Superior temporal gyrus (tissue), 1 donor: Measurements from ENCODE around the gene ADAM19.

ENCODE experiments used
- DNase-seq: peaks from one replicate; pipeline ENCODE4 v3.0.0-alpha.2; 2016; ENCODE audit errors: extremely low spot score

Gene ADAM19

GRCh38 chr5:157464519-157465171, 110.9 kb downstream of the ADAM19 start:
- no peak for DNase-seq

GRCh38 chr5:157463621-157464518, 111.7 kb downstream of the ADAM19 start:
- DNase-seq = no peak

GRCh38 chr5:157463081-157463480, 112.5 kb downstream of the ADAM19 start:
- DNase-seq = no peak

DNA sequence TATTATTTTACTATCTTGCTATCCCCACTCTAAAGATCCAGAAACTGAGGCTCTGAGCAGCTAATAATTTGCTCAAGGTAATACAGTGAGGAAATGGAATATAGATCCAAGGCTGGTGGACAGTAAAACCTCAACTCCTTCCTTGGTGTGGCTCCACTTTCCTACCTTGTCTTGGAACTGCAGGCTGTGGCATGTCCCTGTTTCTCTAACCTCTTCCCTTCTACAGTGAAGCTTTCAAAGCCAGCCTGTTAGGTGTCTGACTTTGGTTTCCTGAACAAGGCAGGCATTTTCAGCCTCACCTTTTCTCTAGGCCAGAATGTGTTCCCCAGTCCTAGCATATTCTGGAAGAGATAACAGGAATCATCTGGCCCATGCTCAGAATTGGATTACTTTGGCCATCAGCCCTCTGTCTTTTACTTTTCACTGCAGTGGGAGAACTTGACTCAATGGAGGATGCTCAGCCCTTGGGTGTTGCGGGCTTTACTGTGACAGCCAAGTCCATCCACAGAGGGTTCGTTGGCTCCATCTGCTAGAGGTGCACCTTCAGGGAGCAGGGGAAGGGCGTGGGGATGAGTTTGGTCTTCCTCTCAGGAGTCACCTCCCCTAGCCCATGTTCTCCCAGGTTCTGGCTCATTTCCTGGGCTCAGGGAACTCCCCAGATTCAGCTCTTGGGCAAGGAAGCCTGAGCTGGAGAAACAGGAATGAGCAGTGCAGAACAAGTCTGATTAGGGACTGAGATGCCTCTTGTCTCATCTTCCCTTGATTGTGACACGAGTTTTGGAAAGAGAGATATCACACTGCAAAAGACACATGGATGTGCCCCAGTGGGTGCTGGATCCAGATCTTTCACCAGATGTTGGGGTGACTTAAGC, 114.4 kb downstream of the ADAM19 start:
- DNase-seq = no peak

GRCh38 chr5:157459715-157460599, 115.6 kb downstream of the ADAM19 start, which contains the start of gene NIPAL4:
NIPAL4 (plus strand) TSS chr5:157460213; CDS start chr5:157460321, 108 bp downstream.
- DNase-seq = no peak

DNA sequence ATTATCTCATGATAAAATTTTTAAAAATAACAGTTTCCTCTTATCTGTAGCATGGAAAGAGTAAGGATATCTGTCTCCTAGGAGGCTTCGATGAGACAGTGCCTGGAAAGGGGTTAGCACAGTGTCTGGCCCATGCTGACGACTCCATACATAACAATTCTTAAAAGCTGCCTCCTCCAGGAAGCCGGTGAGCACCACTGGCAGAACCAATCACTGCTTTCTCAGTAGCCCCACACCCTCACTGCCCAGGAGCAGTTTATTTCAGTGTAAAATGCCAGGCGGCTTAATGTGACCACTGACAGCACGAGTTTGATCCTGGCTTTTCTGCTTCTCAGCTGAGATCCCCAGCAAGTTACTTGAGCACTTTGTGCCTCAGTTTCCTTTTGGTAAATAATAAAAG, 116.7 kb downstream of the ADAM19 start:
- DNase-seq = no peak

- no peak for DNase-seq
Measured at GRCh38 chr5:157457391-157457790, 118.2 kb downstream of the ADAM19 start.

- peak; percentile 97 for DNase-seq
Measured at GRCh38 chr5:157456301-157456700, 119.3 kb downstream of the ADAM19 start.

- no peak for DNase-seq
Measured at GRCh38 chr5:157455057-157455456, 120.5 kb downstream of the ADAM19 start.

DNA sequence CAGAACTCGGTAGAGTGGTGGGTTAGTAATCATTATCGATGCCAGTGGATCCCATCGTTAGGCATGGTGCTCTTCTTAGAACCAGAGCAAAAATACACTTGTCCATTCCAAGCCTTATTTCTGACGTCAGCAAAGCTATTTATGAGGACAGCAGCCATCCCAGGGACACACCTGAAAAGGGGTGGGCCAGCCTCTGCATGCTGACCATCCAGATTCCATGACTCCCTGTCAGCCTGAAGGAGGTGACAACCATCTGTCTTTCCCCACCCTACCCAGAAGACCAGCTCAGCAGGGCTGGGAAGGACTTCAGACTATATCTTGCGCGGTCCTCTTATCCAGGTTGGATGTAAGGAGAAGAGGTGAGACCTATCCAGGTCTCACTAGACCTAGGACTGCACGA, 121.3 kb downstream of the ADAM19 start:
- DNase-seq = no peak

DNA sequence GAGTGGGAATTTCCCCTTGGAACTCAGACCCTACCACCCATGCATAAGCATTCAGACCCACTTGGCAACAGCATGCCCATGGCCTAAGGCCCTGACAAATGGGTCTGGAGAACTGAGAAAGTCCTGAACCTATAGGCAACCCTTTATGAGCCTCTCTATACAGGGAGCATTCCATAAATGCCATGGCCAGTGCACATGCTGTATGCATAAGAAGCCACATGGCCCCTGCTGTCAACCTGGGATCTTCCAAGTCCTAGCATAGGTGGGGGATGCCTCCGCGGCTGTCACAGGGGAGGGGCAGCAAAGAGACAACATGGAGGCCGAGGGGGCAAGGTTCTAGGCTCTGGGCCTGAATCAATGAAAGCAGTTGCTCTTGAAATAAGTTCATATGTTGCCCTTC, 123.8 kb downstream of the ADAM19 start:
- no peak for DNase-seq

DNA sequence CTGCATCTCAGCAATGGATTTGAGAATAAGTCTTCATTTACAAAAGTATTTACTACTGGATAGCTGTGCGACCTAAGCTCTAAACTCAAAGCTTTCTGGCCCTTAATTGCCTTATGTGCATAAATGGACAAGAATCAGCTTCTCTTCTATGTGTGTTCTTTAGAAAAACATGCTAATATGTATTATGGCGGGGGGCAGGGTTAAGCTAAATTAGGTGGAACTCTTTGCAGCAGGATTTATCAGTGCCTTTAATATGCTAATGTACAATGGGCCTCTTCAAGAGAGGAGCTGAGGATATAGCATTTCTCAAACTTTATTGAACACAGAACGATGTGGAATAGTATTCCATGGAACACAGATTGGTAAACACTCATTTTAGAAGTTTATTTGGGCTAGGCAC, 125.6 kb downstream of the ADAM19 start:
- no peak for DNase-seq

DNA sequence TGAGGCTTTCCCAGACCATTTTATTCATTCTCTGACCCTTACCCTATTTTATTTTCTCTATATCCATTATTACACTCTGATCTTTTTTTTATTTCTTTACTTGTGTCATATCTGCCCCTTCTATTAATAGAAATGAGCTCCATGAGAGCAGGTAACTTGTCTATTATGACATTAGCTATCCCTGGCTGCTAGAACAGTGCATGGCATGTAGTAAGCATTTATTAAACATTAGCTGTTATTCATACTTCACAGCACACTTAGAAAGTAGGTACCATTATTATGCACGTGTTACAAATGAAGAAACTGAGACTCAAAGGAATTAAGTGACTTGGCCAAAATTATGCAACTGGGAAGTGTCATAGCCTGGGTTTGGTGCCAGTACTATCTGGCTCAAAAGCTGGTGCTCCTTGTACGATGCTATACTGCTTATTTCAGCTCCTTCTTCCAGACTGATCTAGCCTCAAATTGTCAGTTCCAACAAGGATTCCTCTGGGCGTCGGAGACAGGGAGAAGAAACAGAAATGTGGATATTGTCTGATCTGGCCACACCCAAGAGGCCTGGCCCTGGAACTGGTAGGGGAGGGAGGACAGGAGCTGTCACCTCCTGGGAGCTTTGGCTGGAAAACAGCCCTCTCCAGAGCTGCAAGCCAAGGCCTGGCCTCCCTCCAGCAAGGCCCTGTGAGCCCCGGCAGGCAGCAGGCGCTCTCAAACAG, 126.4 kb downstream of the ADAM19 start:
- no peak for DNase-seq

DNA sequence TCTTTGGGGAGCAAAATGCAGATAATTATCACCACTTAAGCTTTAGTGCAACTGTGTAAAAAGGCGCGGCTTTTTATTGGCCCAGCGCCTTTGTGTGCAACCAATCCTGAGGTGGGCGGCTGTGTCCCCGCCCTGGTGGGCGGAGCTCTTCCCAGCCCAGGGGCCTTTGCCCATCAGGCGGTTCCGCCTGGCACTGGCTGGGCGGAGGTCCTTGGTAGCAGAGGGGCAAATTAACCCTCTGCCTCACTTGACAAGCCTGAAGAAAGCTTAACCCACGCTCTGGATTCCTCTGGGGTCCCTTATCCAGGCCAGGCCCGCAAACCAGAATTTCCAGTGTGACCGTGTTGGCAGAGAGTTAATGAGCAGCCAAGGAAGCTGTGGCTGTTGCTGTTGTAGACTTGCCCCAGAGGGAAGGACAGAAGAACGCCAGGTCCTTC, 128.4 kb downstream of the ADAM19 start:
- no peak for DNase-seq

DNA sequence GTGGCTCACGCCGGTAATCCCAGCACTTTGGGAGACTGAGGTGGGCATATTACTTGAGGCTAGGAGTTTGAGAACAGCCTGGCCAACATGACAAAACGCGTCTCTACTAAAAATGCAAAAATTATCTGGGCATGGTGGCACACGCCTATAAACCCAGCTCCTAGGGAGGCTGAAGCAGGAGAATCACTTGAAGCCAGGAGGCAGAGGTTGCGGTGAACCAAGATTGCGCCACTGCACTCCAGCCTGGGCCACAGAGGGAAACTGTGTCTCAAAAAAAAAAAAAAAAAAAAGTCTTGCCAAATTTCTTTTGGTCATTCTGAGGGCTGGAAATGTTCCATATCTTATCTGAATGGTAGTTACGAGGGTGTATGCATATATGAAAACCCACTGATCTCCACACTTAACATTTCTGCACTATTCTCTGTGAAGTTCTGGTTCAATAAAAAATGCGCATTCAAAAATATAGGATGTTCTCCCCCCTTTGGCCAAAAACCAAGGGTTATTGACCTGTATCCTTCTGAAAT, 129.1 kb downstream of the ADAM19 start:
- no peak for DNase-seq

DNA sequence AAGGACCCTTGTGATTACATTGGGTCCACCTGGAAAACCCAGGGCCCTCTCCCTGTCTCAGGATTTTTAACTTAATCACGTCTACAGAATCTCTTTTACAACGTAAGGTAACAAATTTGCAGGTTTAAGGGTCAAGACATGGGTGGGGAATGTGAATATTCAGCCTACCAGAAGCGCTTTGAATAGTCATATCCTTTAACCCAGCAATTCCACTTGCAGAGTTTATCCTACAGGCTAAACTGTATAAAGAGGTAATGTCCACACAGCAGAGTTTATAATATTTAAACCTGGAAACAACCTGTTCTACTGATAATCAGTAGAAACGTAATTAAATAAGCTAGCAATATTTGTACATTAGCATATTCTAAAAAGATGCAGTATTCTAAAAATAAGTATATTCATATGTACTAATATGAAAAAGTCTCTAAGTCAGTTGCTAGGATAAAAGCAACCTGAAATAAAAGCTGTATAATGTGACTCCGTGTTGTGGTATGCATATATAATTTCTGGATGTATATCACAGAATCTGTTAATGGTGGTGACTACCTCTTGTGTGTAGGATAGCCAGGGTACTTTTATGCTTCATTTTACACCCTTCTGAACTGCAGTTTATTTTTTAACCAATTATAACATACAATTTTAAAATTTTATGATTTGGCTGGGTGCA, 129.7 kb downstream of the ADAM19 start:
- DNase-seq = no peak

DNA sequence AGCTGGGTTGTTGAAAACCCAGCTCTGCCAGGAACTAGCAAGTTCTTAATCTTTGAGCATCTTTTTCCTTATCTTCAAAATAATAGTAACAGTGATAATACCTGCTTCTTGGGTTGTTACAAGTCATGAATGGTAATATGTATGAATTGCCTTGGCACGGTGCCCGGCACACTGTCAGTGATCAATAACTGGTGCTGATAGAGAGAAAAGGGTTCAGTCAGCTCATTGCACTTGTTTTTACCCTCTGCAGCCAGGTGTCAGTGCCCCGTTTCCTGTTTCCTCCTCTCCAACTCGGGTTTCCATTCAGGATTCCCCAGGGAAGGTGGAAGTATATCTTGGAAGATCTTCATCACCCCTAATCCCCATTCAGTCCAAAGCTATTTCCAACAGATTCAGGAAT, 131.4 kb downstream of the ADAM19 start:
- DNase-seq = no peak

DNA sequence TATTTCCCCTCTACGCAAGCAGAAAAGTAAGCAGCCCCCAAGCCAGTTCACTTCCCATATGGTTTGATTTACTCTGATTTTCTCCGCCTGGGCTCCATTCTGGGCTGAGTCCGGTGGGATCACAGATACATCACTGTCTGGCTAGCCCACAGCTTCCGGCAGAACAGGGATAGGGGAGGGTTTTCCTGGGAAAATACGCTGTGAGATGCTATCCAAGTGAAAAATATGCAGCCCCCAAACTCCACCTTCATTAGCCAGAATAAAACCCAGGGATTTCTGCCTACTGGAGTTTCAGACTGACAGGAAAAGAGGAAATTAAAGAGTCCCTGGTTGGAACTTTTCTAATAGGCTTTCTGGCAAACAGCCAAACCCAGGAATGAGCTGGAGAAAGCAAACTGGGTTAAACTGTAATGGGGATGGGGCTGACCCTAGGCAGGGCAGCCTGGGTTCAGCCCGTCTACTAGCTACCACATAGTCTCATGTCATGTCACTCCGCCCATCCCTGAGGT, 132.5 kb downstream of the ADAM19 start:
- peak; percentile 7 for DNase-seq

GRCh38 chr5:157434096-157434495, 141.5 kb downstream of the ADAM19 start:
- no peak for DNase-seq
